B cell (primary cell): Measurements from ENCODE around the gene SELENOI. TPM values are rescaled to one million over a fixed set of nuclear protein-coding genes. Genes with fewer than 3 reads are reported as not detected.

Experiments
- ATAC-seq: fragments of 200-7000 bp; cut with Tn5 transposase; one replicate; pipeline ENCODE4 v1.10.0; 2021; ENCODE audit warnings: low read depth, mild to moderate bottlenecking, moderate number of reproducible peaks, moderate library complexity
- CTCF ChIA-PET: fragments of 350-600 bp; sonication (Branson Sonifier 250); formaldehyde crosslinking; loops from one replicate; lab custom pipeline; 2021; ENCODE audit warnings: antibody characterized with exemption, inconsistent platforms; lab: Charles Lee
- POLR2A ChIA-PET: fragments of 350-600 bp; sonication (Branson Sonifier 250); formaldehyde crosslinking; loops from one replicate; lab custom pipeline; 2021; ENCODE audit warnings: antibody characterized with exemption; lab: Charles Lee
- DNase-seq: peaks from one replicate; pipeline ENCODE4 v3.0.0; 2013
- H2AFZ ChIP-seq: 2 replicates; pipeline ENCODE4 v1.6.1; 2012; ENCODE audit warnings: mild to moderate bottlenecking, low read depth, low read length; ENCODE audit not compliant: insufficient read depth, poor library complexity, severe bottlenecking
- H3K27ac ChIP-seq, 2 donors: 1 replicate in 1 of 2; 2 replicates in 1 of 2; pipeline ENCODE4 v1.5.1; 2012 to 2013; ENCODE audit warnings: low read length in 2 of 2, mild to moderate bottlenecking in 2 of 2, moderate library complexity in 1 of 2
- H3K27me3 ChIP-seq, 4 experiments: fragments of 200-600 bp in 1 of 4; sonication (generic) in 1 of 4; replicated peaks in 1 of 4; 1 replicate in 2 of 4; 2 replicates in 2 of 4; pipeline versions ENCODE4 v1.6.1 to v1.7.0; 2013 to 2016; ENCODE audit warnings: low read length in 3 of 4, mild to moderate bottlenecking in 2 of 4, mixed read lengths in 1 of 4, moderate library complexity in 1 of 4; ENCODE audit not compliant: insufficient read depth in 4 of 4, control insufficient read depth in 3 of 4; ENCODE audit errors: control extremely low read depth in 1 of 4
- H3K36me3 ChIP-seq, 2 experiments: replicated peaks in 1 of 2; 1 replicate in 1 of 2; 2 replicates in 1 of 2; pipeline versions ENCODE4 v1.6.1 to v1.7.1; 2013; ENCODE audit warnings: low read length in 1 of 2; ENCODE audit not compliant: insufficient read depth in 2 of 2, control insufficient read depth in 1 of 2; ENCODE audit errors: control extremely low read depth in 1 of 2, extremely low read depth in 1 of 2
- H3K4me1 ChIP-seq, 2 donors: fragments of 200-600 bp in 1 of 2; sonication (generic) in 1 of 2; 1 replicate in 1 of 2; 2 replicates in 1 of 2; pipeline versions ENCODE4 v1.5.1 to v1.6.1; 2013 to 2017; ENCODE audit warnings: low read length in 2 of 2; ENCODE audit not compliant: control insufficient read depth in 2 of 2, insufficient read depth in 2 of 2
- H3K4me2 ChIP-seq: replicated peaks from 2 replicates; pipeline ENCODE3; 2012; ENCODE audit warnings: mild to moderate bottlenecking, low read depth, low read length; ENCODE audit not compliant: poor library complexity, severe bottlenecking
- H3K4me3 ChIP-seq, 5 experiments: fragments of 200-600 bp in 1 of 5; sonication (generic) in 1 of 5; 1 replicate in 3 of 5; 2 replicates in 2 of 5; pipeline versions ENCODE4 v1.5.1 to v1.7.0; 2011 to 2016; ENCODE audit warnings: low read length in 4 of 5, mild to moderate bottlenecking in 4 of 5, low read depth in 2 of 5, control low read depth in 1 of 5, moderate library complexity in 1 of 5; ENCODE audit not compliant: insufficient read depth in 1 of 5; ENCODE audit errors: control extremely low read depth in 1 of 5, extremely low read depth in 1 of 5
- H3K79me2 ChIP-seq: fragments of 200-600 bp; sonication (generic); one replicate; pipeline ENCODE4 v1.6.0; 2016; ENCODE audit warnings: low read length; ENCODE audit not compliant: control insufficient read depth, insufficient read depth
- H3K9ac ChIP-seq: fragments of 200-600 bp; sonication (generic); 2 replicates; pipeline ENCODE4 v1.6.1; 2017; ENCODE audit warnings: mild to moderate bottlenecking, low read length, moderate library complexity
- H3K9me3 ChIP-seq, 3 donors: one replicate each; pipeline versions ENCODE4 v1.6.1 to v1.7.1; 2013; ENCODE audit warnings: low read length in 2 of 3; ENCODE audit not compliant: control insufficient read depth in 2 of 3, insufficient read depth in 1 of 3; ENCODE audit errors: control extremely low read depth in 1 of 3
- H4K20me1 ChIP-seq: 2 replicates; pipeline ENCODE4 v1.6.0; 2012; ENCODE audit warnings: mild to moderate bottlenecking, low read length; ENCODE audit not compliant: insufficient read depth, control insufficient read depth, poor library complexity, severe bottlenecking
- H3K27ac Mint-ChIP-seq: one replicate; pipeline ENCODE4 v1.8.0; 2021; ENCODE audit warnings: mixed read lengths
- H3K27me3 Mint-ChIP-seq: one replicate; pipeline ENCODE4 v1.8.0; 2021; ENCODE audit warnings: mixed read lengths
- H3K4me1 Mint-ChIP-seq: one replicate; pipeline ENCODE4 v1.8.0; 2021; ENCODE audit warnings: mixed read lengths
- H3K4me3 Mint-ChIP-seq: one replicate; pipeline ENCODE4 v1.8.0; 2021; ENCODE audit warnings: mixed read lengths
- H3K9me3 Mint-ChIP-seq: one replicate; pipeline ENCODE4 v1.8.0; 2022; ENCODE audit warnings: mixed read lengths; ENCODE audit not compliant: insufficient read depth
- CTCF ChIP-seq: fragments of 200-600 bp; IDR thresholded peaks from one replicate; pipeline ENCODE4 v1.8.0; 2022; ENCODE audit warnings: antibody characterized with exemption, mild to moderate bottlenecking
- EZH2 ChIP-seq: IDR thresholded peaks from 2 replicates; pipeline ENCODE4 v1.6.1; 2012; ENCODE audit warnings: borderline replicate concordance, low read depth, mild to moderate bottlenecking, moderate library complexity, low read length; ENCODE audit not compliant: insufficient read depth, poor library complexity, severe bottlenecking
- WGBS: methylation state at CpG from one replicate; pipeline ENCODE4 v1.1.5; 2013; ENCODE audit warnings: missing lambda C conversion rate; ENCODE audit not compliant: insufficient coverage; 5-methylcytosine and 5-hydroxymethylcytosine counted together
- intact Hi-C: fragments of 100-400 bp; cut with micrococcal nuclease; formaldehyde crosslinking; loops from one replicate; pipeline ENCODE4 v1.10.0; 2022
- polyA plus RNA-seq: library from polyadenylated mRNA; depleted of rRNA; stranded (reverse); fragments of >200 nt; gene quantifications from 2 replicates; pipeline ENCODE4 v1.2.3, GENCODE V29; 2012
- total RNA-seq, 2 donors: library from RNA; stranded (reverse); fragments of 120-200 nt in 1 of 2; gene quantifications; 1 replicate in 1 of 2; 2 replicates in 1 of 2; pipeline versions ENCODE4 v1.2.3 to v1.2.4, GENCODE V29; 2013 to 2022

Gene SELENOI
- total and polyA plus RNA-seq, 2 donors (not counting 1 experiment from before 2014, with no cell fraction given): 3.4 to 20.1 TPM

- H3K4me1 ChIP-seq: peaks cover 15 to 20% of the 10 kb centered on the region in 2 donors
- H3K9ac ChIP-seq: no peak overlapping the region
- H3K27ac ChIP-seq: no peak overlapping the region
- H3K27me3 ChIP-seq: no peaks in the 10 kb centered on the region
- H3K4me3 ChIP-seq: no peak overlapping the region
- POLR2A ChIA-PET: no interaction called here
- TF ChIP-seq CTCF (no peak), EZH2 (no peak)
- DNase-seq (no peak), ATAC-seq (no peak)
- Mint-ChIP-seq H3K9me3 (no peaks in the 10 kb centered on the region), H3K4me1 (no peaks in the 10 kb centered on the region), H3K27ac (no peak overlapping the region), H3K27me3 (no peaks in the 10 kb centered on the region), H3K4me3 (no peak overlapping the region)
- H3K4me2 ChIP-seq: no peak overlapping the region
- H4K20me1 ChIP-seq: no peaks in the 10 kb centered on the region
- H3K36me3 ChIP-seq: no peaks in the 10 kb centered on the region
- H3K9me3 ChIP-seq: no peaks in the 10 kb centered on the region
- peaks cover 7% of the 10 kb centered on the region for H3K79me2 ChIP-seq
- intact Hi-C loops: no loop called here
- CTCF ChIA-PET: no interaction called here
- H2AFZ ChIP-seq: no peak overlapping the region
- WGBS: 100% methylated on average over 1 of the region's 3 CpGs
Measured at GRCh38 chr2:26297061-26297460, 48.9 kb upstream of the SELENOI start.

DNA sequence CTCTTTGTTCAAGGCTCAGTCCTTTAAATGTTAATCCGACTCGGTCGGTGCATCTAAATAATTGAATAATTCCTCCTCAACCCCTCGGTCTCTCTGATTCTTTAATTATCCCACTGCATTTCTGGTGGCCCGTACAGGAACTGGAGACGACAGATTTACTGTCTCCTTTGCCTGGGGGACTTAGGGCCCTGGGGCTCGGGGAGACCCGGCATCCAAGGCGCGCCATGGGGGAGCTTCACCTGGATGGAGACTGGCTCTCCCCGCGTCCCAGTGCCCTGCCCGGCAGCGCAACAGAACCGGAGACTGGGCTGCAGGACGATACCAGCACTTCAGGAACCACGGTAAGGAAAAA lies 47.7 kb upstream of the SELENOI start:
- peak overlapping the region; percentile 92 for H3K9ac ChIP-seq
- peak overlapping the region; percentile 68 to 91 for H3K27ac ChIP-seq
- H3K36me3 ChIP-seq: no peaks in the 10 kb centered on the region
- peaks cover 15 to 20% of the 10 kb centered on the region in 2 donors for H3K4me1 ChIP-seq
- H3K4me2 ChIP-seq: peak overlapping the region; percentile 87
- DNase-seq (no peak), ATAC-seq (peak; percentile 2)
- peaks cover 7% of the 10 kb centered on the region for H3K79me2 ChIP-seq
- no peaks in the 10 kb centered on the region for H3K27me3 ChIP-seq
- H3K4me3 Mint-ChIP-seq: no peak overlapping the region
- H3K9me3 ChIP-seq: no peaks in the 10 kb centered on the region
- TF ChIP-seq EZH2: no peak
- TF ChIP-seq CTCF: no peak
- intact Hi-C loops: loop anchor here (2.0 kb wide), 1 partner anchor 49 kb away; the partner anchor contains the start of genes ADGRF3 and SELENOI
- WGBS: 18% methylated on average over 17 of the region's 17 CpGs
- H3K4me3 ChIP-seq: peak overlapping the region in 4 of 5 experiments; percentile 84 to 97 (median 92)
- H3K27me3 Mint-ChIP-seq: no peaks in the 10 kb centered on the region
- no peaks in the 10 kb centered on the region for H3K9me3 Mint-ChIP-seq
- no peak overlapping the region for H3K27ac Mint-ChIP-seq
- no peaks in the 10 kb centered on the region for H3K4me1 Mint-ChIP-seq
- ChIA-PET POLR2A (no interaction called here), CTCF (no interaction called here)
- no peaks in the 10 kb centered on the region for H4K20me1 ChIP-seq
- H2AFZ ChIP-seq: peak overlapping the region; percentile 100
